ENCODE data around the gene JUN.

Gene JUN

DNA sequence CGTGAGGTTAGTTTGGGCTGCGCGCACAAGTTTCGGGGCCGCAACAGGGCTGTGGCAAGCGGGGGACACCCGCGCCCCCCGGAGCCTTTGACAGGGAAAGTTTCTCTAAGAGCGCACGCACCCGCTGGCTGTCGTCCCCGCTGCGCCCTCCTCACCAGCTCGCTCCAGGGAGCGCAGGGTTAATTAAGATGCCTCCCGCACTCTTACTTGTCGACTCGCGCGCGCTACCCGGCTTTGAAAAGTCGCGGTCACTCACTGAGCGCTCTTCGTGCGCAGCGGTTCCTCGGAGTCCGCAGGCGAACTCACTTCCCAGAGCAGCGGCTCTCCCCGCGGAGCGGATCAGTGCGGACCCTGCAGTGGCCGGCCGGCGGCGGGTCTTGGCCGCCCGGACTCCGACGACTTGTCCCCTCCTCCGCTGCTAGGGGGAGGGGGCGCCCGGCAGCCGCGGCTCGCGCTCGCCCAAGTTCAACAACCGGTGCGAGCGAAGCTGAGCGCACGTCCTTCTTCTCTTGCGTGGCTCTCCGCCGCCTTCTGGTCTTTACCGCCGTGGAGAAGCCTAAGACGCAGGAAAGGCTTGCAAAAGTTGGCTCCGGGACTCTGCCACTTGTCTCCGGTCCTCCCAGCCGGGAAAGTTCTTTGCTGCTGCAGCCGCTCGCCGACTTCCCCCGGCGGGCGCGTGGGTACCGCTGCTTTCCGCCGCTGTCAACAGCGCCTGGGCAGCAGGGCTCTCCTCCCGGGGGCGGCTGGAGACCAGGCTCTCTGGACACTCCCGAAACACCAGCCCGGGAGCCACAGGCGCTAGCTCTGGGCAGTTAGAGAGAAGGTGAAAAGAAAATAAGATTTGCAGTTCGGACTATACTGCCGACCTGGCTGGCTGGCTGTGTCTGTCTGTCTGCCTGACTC is 506 bp downstream of the JUN start:
- no peak for DNase-seq (ENCODE audit: low spot score)

DNA sequence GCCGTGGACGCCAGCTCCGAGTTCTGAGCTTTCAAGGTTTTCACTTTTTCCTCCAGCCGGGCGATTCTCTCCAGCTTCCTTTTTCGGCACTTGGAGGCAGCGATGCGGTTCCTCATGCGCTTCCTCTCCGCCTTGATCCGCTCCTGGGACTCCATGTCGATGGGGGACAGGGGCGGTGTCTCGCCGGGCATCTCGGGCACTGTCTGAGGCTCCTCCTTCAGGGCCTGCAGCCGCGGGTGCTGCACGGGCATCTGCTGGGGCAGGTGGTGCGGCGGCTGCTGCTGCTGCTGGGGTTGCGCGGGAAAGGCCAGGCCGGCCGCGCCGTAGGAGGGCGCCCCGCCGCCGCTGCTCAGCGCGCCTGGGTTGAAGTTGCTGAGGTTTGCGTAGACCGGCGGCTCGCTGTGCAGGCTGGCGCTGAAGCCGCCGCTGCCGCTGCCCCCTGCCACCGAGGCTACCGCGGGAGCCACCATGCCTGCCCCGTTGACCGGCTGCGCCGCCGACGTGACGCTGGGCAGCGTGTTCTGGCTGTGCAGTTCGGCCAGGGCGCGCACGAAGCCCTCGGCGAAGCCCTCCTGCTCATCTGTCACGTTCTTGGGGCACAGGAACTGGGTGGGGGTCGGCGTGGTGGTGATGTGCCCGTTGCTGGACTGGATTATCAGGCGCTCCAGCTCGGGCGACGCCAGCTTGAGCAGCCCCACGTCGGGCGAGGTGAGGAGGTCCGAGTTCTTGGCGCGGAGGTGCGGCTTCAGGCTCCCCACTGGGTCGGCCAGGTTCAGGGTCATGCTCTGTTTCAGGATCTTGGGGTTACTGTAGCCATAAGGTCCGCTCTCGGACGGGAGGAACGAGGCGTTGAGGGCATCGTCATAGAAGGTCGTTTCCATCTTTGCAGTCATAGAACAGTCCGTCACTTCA is 1.4 kb downstream of the JUN start:
- no peak for DNase-seq (ENCODE audit: low spot score)

DNA sequence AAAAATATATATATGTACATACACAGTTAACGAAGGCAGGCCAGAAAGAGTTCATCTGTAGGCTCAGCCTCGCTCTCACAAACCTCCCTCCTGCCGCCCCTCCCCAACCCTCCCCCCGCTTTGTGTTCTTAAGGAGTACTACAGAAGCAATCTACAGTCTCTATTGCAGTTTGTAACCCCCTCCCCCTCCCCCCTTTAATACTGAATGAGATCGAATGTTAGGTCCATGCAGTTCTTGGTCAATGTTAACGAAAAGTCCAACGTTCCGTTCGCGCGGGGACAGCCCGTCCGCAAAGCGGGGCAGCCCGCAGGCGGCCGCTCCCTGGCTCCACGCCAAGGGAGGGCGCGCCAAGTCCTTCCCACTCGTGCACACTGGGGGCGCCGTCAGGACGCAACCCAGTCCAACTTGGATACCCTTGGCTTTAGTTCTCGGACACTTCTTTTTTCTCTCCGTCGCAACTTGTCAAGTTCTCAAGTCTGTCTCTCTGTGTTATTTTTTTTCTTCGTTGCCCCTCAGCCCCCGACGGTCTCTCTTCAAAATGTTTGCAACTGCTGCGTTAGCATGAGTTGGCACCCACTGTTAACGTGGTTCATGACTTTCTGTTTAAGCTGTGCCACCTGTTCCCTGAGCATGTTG is 2.2 kb downstream of the JUN start:
- no peak for DNase-seq (ENCODE audit: low spot score)

DNA sequence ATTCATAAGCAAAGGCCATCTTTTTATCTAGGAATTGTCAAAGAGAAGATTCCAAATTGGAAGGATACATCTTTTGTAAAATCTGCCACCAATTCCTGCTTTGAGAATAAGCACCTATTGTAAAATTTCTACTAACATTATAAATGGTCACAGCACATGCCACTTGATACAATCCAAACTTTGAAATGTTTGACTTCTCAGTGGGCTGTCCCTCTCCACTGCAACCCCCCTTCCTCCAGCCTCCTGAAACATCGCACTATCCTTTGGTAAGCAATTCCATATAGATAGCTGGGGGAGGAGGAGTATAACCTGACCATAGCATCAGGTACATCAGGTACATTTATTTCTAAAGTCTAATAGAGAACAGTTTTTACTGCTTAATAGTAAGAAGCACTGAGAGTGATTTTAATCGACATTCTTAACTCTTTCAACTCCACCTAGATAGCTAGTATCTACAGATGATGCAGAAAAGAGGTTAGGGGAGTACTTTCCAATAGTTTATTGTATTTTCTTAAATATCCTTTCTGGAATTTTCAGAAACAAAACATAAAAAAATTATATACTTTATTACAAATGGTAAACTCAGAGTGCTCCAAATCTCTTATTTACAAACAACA is 2.9 kb downstream of the JUN start:
- DNase-seq (ENCODE audit: low spot score), result no peak

DNA sequence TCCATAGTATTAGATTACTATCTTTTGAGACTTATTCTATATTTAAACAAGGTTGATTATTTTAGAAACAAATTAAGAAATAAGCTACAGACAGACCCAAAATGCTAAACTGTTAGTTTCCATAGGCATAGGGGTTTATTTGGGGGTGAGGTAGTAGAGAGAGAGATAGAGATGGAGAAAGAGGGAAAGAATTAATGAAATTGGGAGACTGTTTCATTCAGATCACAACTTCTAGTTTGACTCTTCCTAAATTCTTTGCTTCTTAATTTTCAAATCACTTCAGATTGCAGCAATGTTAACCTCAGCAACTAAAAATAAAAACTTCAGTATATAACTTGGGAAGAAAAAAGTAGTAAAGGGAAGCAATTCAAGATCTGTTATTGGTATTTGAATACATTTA is 3.4 kb downstream of the JUN start:
- no peak for DNase-seq (ENCODE audit: low spot score)

DNA sequence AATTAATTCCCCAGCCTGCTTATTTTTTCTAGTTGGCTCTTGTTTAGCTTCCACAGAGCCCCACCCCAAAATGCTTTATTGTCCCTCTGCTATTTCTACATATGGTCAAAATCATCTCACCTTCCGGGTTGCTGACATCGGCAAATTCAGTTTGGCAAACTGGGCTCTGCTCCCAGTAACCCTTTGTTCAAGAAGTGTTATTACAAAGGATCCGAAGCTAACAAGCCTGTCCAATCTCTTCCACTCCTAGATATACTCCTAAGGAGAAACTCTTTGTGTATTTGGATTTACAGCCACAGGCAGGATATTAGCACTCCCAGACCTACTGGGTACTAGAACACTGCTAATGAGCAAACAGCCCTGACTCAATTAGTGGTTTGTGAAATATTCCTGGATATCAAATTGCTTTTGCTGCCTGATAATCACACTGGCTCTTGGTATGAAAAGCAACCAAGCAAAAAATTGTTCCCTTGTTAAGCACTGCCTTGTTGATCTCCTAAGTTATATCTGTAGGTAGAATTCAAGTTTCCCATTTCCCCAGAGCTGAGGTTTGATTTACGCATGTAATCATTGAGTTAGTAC is 4.0 kb downstream of the JUN start:
- DNase-seq (ENCODE audit: low spot score), result no peak

DNA sequence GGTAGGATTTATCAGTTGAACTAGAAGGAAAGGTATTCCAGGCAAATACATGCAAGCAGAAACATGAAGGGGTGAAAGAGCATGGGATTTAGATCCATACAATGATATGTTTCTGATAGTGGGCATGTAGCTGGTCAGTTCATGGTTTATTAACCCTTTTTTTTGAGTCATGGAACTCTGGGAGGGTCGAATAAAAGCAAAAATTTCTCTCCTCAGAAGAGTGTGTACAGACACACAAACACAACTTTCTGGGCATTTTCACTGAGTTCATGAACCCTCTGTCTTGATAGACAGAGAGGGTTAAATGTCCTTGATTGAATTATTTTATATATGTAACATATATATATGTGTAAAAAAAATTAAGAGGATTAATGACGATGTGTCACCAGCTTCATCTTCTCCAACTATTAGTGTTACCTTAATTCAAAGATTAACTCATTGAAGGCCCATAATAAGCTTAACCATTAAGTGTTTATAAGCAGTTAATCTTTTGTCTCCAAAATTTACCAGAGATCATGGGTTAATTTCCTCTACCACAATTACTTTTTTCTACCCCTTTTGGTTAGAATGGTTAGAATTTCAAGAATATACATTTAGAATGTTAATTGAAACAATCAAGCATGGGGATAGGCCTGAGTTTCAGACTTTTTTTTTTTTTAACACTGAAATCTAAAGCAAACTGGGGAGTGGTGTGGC is 4.6 kb downstream of the JUN start:
- no peak for DNase-seq (ENCODE audit: low spot score)

DNA sequence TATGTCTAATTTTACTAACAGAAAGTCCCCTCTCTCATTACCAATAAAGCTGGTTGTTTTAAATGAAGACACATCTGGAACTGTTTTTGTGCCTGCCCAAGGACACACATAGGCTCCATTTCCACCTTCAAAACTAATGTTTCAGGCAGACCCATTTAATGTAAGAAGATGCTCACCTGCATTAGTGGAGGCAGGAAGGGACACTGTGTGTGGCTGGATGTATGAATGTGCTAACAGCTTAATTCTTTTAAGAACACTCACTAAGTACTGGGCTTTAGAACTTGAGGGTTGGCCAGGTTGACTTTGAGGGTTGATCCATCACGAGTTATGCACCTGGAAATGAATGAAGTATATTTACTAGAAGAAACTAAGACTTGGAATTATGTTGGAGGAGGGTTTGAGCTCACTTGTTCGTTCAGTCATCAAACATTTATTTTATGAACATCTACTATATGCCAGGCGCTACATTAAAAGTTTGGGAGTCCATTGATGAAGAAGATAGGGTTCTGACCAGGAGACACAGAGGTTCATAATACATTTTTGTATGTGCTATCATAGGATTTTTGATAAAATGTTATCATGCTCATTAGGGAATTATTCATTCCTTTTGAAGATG is 5.4 kb downstream of the JUN start:
- no peak for DNase-seq (ENCODE audit: low spot score)

DNA sequence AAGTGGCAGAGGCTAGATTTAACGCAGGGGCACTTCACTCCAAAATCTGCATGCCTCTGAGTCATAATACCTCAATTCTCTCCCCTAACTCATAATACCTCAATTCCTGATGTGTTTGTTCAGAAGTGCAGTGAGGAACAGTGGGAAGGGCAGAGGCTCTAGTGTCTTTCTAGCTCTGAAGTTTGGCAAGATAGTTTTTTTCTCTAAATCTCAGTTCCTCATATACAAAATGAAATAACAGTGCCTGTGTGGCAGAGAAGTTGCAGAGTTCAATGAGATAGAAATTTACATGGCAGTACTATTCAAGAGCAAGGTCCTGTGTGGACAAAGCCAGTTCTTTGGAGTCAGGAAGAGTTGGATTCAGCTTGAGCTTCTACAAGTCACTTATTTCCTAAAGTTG is 9.8 kb downstream of the JUN start:
- no peak for DNase-seq (ENCODE audit: low spot score)

DNA sequence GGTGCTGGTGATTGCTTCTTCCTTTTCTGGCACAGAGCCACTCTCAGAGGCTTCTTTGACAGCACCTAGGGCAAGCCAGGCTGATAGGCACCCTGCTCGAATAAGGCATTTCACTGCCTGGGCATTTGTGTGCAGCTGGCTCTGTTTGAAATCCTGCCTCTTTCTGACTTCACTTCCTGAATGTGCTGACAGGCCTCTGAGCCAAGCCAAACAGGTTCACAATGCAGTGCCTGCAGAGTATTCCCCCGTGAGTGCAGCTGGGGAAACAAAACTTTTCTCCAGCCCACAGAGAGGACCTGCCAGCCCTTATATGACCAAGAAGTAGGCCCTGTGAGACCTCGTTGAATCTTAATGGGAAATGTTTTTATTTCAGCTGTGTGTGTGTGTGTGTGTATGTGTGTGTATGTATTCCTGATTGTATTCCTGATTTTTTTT is 10.4 kb downstream of the JUN start:
- DNase-seq (ENCODE audit: low spot score), result no peak

DNA sequence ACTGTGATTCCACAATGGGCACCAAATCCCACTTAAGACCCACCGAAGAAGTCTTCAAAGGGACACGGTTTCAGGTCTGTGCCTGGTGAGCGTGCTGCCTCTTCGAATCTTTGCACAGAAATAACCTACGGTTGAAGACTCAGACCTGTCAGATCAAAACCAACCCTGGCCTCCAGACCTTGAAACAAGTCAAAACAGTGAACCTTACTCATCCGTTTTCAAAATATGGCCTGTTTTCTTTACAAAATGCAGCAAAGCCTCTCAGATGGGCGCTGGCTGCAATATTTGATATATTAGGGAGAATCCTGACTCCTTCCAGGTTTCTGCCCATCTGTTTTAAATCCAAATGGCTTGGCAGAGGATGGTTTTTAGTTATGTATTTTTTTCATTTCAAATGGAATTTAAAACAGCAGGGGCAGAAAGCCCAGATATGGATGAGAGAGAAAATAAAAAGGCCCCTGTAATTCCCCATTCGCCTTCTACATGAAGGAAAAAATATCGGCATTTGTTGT is 14.0 kb downstream of the JUN start:
- no peak for DNase-seq (ENCODE audit: low spot score)

DNA sequence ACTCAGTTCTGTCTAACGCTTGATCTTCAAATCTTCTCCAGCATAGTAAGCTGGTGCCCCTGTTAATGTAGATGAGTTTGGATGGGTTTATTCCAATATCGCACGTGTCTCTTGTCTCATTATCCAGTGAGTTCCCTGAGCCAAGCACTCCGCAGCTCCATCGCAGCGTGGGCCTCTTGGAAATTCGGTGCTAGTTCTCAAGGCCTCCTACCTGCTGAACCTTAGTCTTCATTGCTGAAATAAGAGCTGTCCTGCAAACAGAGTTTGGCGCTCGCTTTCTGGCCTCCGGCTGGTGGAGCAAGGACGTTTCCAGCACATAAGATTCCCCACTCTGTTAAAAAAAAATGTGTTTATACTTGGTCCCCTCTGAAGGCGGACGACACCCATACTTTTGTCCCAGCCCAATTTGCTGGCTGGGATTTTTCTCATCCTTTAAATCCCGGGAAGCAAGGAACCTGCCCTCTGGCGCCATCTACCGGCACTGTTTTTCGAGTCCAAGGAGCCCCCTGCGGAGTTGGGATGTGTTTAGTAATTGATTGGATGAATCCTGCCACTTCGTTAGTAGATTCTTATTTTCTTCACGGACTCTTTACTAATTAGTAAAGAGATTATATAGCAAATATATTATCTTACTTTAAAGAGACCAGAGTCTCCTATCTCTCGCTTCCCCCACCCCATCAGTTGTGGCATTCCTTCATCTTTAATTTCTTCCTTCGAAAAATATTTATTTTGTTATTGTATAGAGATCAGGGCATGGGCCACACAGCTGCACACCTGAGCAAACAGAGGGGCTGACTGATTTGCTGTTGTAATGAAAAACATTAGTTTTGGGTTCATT is 14.7 kb downstream of the JUN start:
- DNase-seq (ENCODE audit: low spot score), result peak; percentile 60

DNA sequence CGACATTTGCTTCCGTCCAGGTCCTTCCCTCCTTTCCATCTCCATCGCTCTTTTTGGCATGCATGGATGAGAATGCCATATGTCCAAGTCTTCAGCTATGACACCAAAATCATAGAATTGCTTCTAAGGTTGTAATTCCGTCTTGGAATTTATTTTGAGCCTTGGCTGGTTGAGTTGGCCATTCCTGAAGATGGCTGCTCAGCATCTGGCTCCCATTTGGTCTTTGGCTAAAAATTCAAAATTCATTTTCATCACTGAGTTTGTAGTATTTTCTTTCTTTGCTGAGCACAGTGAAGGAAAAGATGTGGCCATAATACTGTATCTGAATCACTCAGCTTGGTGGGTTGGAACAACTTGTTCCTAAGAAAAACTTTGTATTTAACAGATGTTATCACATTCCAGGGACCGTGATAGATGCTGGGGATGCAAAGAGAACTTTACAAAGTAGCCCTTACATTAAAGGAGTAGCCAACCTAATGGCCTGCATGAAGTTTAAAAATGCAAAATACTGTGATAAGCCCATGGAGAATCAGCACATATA is 15.6 kb downstream of the JUN start:
- no peak for DNase-seq (ENCODE audit: low spot score)

DNA sequence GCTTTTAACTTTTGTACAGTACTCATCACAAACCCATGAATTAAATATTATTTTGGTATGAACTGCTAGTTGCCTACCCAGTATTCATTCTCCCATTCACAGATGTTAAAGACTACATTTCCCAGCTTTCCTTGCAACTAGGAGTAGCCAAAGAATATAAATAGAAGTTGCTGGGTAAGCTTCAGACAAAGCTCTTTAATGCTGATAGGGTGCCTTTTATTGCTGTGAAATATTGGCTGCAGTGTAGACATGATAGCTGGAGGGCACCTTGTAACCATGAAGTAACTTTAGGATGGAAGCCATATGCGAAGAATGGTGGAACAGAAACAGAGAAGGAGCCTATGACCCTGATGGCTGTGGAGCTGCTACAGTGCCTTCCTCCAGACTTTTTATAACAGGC is 16.7 kb downstream of the JUN start:
- no peak for DNase-seq (ENCODE audit: low spot score)

DNA sequence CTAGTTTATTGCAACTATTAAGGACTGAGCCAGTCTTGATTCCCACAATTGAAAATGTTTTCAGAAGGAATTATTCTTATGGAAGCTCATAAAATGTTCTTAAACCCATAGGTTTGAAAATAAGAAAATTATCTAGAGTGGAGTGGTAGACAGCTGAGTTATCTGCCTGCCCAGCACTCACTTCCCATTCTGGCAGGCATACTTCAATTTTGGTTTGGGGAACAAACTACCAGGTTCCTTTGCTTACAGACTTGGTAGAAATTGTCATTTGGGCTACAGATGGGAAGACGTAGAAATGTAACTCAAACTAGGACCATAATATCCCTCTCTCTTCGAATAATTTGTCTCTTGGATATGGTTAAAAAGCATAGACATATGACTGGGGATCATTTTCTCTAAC is 18.4 kb downstream of the JUN start:
- no peak for DNase-seq (ENCODE audit: low spot score)

DNA sequence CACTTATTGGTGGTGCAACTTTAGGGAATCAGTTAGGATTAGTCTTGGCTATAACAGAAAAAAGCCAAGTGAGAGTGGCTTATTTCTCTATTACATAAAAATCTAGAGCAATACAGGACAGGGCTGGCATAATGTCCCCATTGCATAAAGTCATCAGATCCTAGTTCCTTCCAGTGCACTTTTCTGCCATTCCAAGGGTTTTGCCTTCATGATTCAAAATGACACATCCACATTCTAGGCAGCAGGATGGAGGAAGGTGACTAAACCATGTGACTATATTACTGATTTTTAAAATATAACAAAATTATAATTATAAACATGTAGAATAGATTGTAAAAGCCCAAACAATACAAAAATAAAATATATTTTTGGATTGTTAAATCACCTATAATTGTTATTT is 18.8 kb downstream of the JUN start:
- no peak for DNase-seq (ENCODE audit: low spot score)

DNA sequence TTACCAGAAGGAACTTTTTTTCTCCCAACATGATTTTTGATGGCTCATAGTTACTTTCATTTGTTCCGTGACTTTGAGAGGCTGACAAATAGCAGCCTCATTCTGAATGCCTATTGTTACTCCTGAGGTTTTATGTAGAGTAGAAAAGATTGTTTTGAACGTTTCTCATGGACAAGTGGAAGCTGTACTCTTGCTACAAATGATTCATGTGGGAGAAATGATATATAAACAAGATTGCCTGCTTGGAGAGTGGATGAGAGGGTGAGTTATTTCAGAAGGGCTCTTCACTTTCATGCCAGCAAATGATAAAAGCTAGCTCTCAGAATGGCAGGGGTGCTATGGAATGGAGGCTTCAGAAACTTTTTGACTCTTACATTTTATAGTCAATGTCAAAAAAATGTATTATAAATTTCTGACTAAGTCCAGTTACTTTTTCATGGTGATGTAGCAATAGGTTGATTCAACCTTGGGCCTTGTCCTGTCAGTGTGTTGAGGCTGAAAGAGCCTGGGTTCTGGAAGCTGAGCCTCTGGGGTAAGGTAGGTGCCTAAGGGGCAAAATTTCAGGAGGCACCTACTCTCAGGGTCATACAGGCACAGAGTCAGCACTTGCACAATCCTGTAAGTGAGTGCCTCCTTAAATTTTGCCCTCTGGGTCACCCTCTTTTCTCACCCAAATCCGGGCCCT is 19.4 kb downstream of the JUN start:
- DNase-seq (ENCODE audit: low spot score), result no peak

DNA sequence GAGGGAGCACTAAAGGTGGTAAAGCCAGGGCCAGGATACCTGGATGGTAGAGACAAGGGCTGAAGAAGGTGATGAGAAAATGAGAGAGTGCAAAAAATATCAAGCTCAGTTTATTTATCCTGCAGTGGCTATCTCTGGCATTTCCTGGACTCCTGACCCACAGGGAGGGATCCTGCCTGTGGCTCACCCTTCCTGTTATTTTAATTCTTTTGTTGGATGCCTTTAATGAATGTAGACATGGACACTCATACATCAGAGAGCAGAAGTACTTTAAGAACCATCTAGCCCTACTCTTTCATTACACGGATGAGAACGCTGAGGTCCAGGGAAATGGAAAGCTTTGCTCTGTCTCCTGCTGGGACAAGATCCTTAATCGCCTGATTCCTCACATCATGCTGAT is 20.6 kb downstream of the JUN start:
- no peak for DNase-seq (ENCODE audit: low spot score)

DNA sequence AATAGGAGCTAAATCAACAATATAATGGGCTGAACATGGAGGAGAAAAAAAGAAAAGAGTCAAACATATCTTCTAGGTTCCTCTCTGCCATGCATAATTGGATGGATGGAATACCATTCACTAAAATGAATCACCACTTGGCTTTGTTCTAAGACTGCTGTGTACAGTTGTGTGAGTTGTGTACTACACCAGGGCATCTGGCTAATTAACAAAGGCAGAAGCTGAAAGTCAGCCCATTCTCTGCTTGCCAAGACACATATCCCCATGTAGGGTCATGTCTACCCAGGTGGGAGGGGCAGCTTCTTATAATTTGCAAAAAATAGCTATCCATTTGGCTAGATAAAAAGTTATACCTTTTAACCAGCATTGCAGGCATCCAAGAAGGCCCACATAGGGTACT is 21.0 kb downstream of the JUN start:
- no peak for DNase-seq (ENCODE audit: low spot score)
